Retinal pigment epithelial cell (primary cell): ENCODE results near the gene GTF3C4.

ENCODE experiments used
- DNase-seq: peaks from one replicate; pipeline ENCODE4 v3.0.0-alpha.2; 2010; ENCODE audit warnings: low read depth
- H3K4me3 ChIP-seq: 2 replicates; pipeline ENCODE4 v1.5.1; 2011; ENCODE audit warnings: mild to moderate bottlenecking, low read length, control low read depth, moderate library complexity
- CTCF ChIP-seq: conservative IDR thresholded peaks from 2 replicates; pipeline ENCODE4 v1.5.1; 2011; ENCODE audit warnings: low read depth, low read length, control low read depth, inconsistent platforms

The GTF3C4 gene

GRCh38 chr9:132630116-132630515 lies 40.1 kb upstream of the GTF3C4 start:
- H3K4me3 ChIP-seq = no peak overlapping the region
- no peak for DNase-seq
- TF ChIP-seq CTCF = no peak

- no peak for DNase-seq
- no peak overlapping the region for H3K4me3 ChIP-seq
- no peak for TF ChIP-seq CTCF
These were observed 39.5 kb upstream of the GTF3C4 start for GRCh38 chr9:132630811-132631210.

- TF ChIP-seq CTCF = no peak
- no peak for DNase-seq
- H3K4me3 ChIP-seq = no peak overlapping the region
These were observed 39.0 kb upstream of the GTF3C4 start for GRCh38 chr9:132631280-132631679.

DNA sequence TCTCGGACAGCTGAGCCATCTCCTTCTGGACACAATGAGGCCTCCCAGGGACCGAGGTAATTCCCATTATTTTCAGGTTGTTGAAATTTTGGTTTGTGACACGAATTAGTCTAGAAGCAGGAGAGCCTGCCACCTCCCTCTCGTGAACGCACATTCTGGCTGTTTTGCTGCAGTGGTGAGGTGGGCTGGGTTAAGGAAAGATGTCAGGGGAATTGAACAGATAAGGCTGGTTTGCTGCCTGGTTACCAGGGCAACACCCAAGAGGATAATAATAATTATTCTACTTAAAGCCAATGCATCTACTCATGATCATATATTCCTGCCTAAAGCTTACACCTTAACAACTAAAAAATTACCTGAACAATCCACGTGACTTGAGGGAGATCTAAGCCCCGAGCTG lies 38.6 kb upstream of the GTF3C4 start:
- no peak overlapping the region for H3K4me3 ChIP-seq
- no peak for TF ChIP-seq CTCF
- no peak for DNase-seq

- no peak for DNase-seq
- no peak overlapping the region for H3K4me3 ChIP-seq
- TF ChIP-seq CTCF = no peak
These were observed 37.7 kb upstream of the GTF3C4 start for GRCh38 chr9:132632413-132633129.

- no peak for TF ChIP-seq CTCF
- no peak for DNase-seq
- no peak overlapping the region for H3K4me3 ChIP-seq
These were observed 35.9 kb upstream of the GTF3C4 start for GRCh38 chr9:132634327-132634726.

DNA sequence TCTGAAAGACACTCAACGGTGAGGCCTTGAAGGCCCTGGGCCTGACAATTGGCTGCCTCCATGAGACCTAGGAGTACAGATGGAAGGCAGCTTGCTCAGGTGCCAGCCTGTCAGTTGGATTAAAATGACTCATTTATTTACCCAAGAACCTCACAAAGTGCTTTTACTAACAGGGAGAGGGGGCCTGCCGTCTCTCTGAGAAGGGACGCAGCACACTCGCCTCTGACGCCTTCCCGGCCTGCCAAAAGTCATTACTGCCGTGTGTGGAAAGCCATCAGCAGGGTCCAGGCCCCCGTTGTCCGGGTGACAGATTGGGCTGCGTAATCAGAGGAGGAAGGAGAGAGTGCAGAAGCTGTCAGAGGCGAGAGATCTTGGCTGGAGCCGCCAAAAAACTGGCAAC lies 32.9 kb upstream of the GTF3C4 start:
- no peak overlapping the region for H3K4me3 ChIP-seq
- no peak for TF ChIP-seq CTCF
- DNase-seq = no peak
